Astrocyte (in vitro differentiated cells and primary cell): ENCODE results near the gene RALGPS1.

Experiments
- CTCF ChIP-seq: IDR thresholded peaks from 2 replicates; pipeline ENCODE4 v1.5.1; 2011; ENCODE audit warnings: low read depth, mild to moderate bottlenecking, inconsistent platforms, low read length, moderate library complexity; ENCODE audit not compliant: insufficient read depth
- EZH2 ChIP-seq: IDR thresholded peaks from 2 replicates; pipeline ENCODE4 v1.6.1; 2012; ENCODE audit warnings: mild to moderate bottlenecking, low read length, inconsistent platforms; ENCODE audit not compliant: insufficient read depth

GRCh38 chr9:127035423-127035822 is 120.8 kb downstream of the RALGPS1 start:
- no peak for TF ChIP-seq CTCF
- TF ChIP-seq EZH2, result no peak
